ENCODE data around the gene MMP20.

Gene MMP20

DNA sequence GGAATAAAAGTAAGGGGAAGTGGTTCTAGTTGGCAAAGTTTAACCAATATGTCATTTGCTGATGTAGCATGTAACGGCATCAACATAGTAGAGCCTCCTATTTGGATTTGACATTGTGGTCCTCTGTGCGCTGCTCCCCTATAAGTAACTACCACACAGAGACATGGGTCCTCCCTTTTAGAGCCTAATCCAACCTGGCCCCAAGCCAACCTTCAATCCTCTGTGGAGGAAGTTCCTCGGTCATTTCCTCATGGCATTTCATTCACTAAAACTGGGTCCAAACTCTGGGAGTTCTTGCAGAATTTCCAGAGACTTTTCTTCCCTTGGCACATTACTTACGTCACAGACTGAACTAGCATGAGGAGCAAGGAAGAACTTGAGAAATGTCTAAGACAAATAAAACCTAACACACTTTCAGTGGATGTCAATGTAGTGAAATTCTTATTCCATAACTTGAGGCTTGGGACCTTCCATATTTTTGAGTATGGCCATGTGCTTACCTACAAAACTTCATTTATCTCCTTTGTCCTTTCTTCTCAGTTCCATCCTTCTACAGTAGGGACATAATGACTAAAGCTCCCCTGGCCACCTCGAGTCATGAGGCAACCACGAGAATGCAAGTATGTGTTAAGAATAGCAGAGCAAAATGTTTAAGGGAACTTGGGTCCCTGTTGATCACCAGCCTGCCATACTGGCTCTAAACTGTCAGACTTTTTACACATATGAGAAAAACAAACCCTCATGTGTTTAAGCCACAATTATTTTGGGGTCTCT is 34.7 kb downstream of the MMP20 start:
- DNase-seq, result no peak

DNA sequence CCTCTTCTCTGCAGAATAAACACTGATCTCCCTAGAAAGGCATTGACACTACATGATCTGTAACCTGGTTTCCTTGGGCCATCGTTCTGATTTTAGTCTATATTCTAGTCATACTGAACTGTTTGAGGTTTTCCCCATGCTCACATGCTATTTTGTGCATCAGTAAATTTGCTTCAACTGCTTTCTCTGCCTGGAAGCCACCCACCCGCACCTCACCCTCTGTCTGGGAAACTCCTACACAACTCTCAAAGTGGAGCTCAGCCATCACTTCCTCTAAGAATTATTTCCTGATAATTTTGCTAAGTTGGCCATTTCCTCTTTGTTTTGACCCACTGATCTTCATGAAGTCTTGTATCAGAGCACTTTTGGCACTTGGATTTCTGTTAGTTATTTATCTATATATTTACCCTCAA is 36.1 kb downstream of the MMP20 start:
- no peak for DNase-seq

- DNase-seq, result no peak
These were observed 37.4 kb downstream of the MMP20 start for GRCh38 chr11:102587722-102588121.

- DNase-seq, result no peak
These were observed 41.8 kb downstream of the MMP20 start for GRCh38 chr11:102583141-102583873.

- no peak for DNase-seq
These were observed 43.0 kb downstream of the MMP20 start for GRCh38 chr11:102582140-102582539.

- DNase-seq, result no peak
These were observed 44.1 kb downstream of the MMP20 start for GRCh38 chr11:102581066-102581465.

- DNase-seq, result no peak
These were observed 44.8 kb downstream of the MMP20 start for GRCh38 chr11:102580185-102580951.

- DNase-seq, result no peak
These were observed 47.4 kb downstream of the MMP20 start for GRCh38 chr11:102577723-102578122.

- DNase-seq, result no peak
These were observed 48.0 kb downstream of the MMP20 start for GRCh38 chr11:102577182-102577581.

GRCh38 chr11:102576350-102576749 is 48.8 kb downstream of the MMP20 start:
- DNase-seq, result no peak

DNA sequence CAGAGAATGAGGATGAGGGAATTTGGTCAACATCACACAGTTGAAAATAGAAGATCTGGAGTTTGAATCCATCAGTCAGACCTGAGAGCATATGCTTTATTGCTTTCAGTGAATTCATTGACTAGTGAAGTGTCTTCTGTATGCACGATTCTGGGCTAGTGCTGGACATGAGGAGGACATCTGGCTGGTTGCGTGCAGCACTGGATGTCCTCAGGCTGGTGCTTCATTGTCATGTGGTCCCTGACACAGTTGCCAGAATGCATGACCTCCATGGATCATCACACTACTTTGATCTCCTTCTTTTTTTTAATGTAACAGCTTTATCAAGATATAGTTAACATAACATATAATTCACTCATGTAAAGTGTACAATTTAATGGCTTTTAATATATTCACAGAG is 50.1 kb downstream of the MMP20 start:
- no peak for DNase-seq

DNA sequence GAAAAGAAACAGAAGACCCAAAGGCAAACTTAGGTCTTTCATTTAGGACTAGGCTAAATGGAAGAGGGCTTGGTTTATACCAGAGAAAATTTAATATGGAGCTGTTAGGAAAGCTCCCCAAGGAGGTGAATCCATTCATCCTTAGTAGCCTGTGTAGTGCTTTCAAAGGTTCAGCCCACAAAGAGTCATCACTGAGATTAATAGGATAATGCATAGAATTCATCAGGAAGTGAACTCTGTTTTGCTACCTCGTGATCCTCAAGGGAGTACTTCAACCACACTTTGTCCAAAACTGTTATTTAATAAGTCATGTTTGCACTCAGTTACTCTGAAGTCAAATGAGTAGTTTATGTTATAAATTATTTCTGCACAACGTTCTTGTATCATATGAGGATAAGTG is 51.3 kb downstream of the MMP20 start:
- peak; percentile 7 for DNase-seq

DNA sequence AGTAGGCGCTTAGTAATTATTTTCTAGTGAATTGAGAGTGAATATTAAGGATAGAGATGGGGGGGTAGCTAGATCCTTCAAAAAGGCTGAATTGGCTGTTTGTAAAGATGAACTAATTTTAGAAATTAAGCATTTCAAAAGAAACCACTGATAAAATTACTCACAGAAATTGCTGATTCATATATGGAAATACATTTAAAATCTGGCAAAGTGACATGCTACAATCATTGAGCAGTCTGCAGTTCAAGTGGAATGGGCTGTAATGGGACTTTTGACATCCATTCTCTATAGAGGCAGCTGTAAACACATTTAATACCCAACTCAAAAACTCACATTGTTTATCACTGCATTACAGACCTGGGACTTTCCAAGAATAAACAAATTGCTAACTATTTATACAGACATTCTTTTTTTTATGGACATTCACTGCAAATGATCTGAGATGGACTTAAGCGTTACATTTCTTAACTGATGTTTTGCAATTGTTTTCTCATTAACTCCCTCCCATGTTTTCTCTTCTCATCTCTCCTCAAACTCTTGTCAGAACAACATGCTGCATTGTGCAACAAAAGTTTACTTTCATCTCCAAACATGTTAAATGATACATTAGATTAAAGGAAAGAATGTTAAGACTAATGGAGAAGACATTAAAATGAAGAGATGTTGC is 52.4 kb downstream of the MMP20 start:
- DNase-seq, result no peak

DNA sequence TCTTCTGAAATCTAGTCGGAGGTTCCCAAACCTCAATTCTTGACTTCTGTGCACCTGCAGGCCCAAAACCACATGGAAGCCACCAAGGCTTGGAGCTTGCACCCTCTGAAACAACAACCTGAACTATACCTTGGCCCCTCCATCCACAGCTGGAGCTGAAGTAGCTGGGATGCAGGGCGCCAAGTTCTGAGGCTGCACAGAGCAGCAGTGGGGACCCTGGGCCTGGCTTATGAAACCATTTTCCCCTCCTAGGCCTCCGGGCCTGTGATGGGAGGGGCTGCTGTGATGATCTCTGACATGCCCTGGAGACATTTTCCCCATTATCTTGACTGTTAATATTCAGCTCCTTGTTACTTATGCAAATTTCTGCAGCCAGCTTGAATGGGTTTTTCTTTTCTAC is 56.3 kb downstream of the MMP20 start:
- DNase-seq, result no peak

- DNase-seq, result no peak
These were observed 59.0 kb downstream of the MMP20 start for GRCh38 chr11:102566112-102566511.

DNA sequence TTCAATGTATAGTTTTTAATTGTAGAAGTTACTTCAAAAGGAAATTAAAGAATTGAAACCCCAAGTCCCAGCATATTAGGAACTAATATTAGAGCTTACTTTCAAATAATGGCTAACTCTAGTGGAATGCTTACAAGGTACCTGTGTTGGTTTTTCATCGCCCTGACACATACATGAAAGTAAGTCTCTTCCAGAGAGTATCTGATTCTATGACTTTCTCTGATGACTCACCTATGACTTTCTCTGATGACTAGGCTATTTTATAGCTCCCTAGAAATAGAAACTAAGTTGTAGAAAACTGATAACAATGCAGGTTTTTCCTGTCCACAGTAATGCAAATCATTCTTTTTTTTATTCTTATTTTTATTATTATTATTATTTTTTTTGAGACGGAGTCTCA is 61.0 kb downstream of the MMP20 start:
- DNase-seq, result no peak

GRCh38 chr11:102561636-102562035 is 63.5 kb downstream of the MMP20 start:
- no peak for DNase-seq

- no peak for DNase-seq
These were observed 64.5 kb downstream of the MMP20 start for GRCh38 chr11:102560555-102561011.

DNA sequence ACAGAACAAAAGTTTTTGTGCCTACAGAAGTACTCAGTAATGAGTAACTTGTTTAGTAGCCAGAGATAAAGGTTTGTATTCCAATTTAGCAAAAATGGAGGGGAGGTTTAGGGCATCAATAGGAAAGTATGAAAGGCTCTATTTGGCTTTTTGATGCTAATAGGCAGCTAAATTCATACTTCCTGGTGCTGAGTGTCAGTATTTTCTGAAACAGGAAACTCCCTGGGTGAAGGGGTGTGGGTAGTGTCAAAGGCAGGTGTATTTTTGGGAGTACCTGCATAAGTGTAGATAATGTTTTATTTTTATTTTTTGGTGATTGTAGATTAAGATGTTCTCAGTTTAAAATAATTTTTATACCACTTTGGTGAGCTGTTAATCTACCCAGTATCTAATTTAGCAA is 65.3 kb downstream of the MMP20 start:
- DNase-seq, result no peak

DNA sequence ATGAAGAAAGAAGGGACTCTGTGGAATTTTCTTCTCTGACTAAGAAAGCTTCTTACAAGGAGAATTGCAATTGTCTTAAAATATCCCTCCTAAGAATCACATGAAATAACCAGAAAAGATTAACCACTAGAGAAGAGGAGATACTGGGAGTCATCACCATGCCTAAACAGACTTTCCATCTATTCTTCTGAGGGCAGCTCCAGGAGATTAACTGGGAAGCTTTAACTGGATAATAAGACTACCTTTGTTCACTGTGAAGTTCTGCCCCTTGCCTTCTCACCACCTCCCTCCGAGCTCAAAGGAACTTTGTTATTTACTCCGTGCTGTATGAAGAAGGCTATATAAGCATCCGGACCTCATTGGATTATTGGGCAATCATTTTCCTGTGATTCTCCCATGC is 70.0 kb downstream of the MMP20 start:
- DNase-seq, result no peak

DNA sequence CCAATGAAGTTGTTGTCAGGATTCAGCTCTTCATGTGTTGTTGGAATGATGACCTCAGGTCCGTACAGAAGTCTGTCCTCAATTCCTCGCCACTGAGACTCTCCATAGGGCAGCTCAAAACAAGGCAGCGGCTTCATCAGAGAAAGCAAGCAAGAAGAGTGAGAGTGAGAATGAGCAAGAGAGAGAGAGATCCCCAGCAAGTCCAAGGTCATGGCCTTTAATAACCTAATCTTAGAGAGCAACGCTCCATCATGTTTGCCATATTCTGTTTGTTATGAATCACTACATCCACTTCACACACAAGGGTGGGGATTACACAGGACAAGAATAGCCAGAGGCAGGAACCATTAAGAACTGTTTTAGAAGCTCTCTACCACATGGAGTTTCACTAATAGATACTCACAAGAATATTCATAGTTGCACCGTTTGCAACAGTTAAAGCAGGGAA is 71.3 kb downstream of the MMP20 start:
- no peak for DNase-seq

GRCh38 chr11:102552447-102553194 is 72.5 kb downstream of the MMP20 start:
- DNase-seq, result no peak
